NCI-H69 (cell line): ENCODE measurements around the gene MATR3.
A peak's percentile ranks its signal among the peaks of the same experiment; 100 is the strongest.

Experiments used
- DNase-seq: peaks from one replicate; lab custom pipeline; 2025; lab: John Stamatoyannopoulos, UW

MATR3 gene

GRCh38 chr5:139271201-139272027, 22.1 kb upstream of the MATR3 start:
- peak; percentile 44 for DNase-seq

- DNase-seq, result peak; percentile 88
Observed at GRCh38 chr5:139272471-139273321, 20.8 kb upstream of the MATR3 start.

- peak; percentile 67 for DNase-seq
Observed at GRCh38 chr5:139273322-139273571, 20.3 kb upstream of the MATR3 start.

- DNase-seq, result peak; percentile 96
Observed at GRCh38 chr5:139273572-139274289, 19.8 kb upstream of the MATR3 start.

- no peak for DNase-seq
Observed at GRCh38 chr5:139275536-139275935, 18.0 kb upstream of the MATR3 start.

GRCh38 chr5:139275956-139276355, 17.6 kb upstream of the MATR3 start:
- no peak for DNase-seq

- no peak for DNase-seq
Observed at GRCh38 chr5:139276426-139276825, 17.1 kb upstream of the MATR3 start.

GRCh38 chr5:139277171-139277570, 16.4 kb upstream of the MATR3 start:
- DNase-seq, result no peak

- DNase-seq, result peak; percentile 26
Observed at GRCh38 chr5:139278540-139279274, 14.8 kb upstream of the MATR3 start.

GRCh38 chr5:139282197-139282557, 11.4 kb upstream of the MATR3 start:
- peak; percentile 75 for DNase-seq

GRCh38 chr5:139283252-139284166, 10.0 kb upstream of the MATR3 start:
- no peak for DNase-seq

GRCh38 chr5:139284295-139284694, 9.2 kb upstream of the MATR3 start:
- no peak for DNase-seq

GRCh38 chr5:139285651-139286392, 7.7 kb upstream of the MATR3 start:
- DNase-seq, result no peak

GRCh38 chr5:139287890-139288635, 5.5 kb upstream of the MATR3 start:
- peak; percentile 37 for DNase-seq

- no peak for DNase-seq
Observed at GRCh38 chr5:139291051-139291450, 2.5 kb upstream of the MATR3 start.

- no peak for DNase-seq
Observed at GRCh38 chr5:139293202-139293506, 386 bp upstream of the MATR3 start.

GRCh38 chr5:139294374-139295165, 1.0 kb downstream of the MATR3 start:
- peak; percentile 95 for DNase-seq

- DNase-seq, result no peak
Observed at GRCh38 chr5:139295346-139296057, 2.0 kb downstream of the MATR3 start.
